NB4 (cell line): ENCODE measurements around the gene LRCH1.

Experiments
- CTCF ChIP-seq: IDR thresholded peaks from one replicate; pipeline ENCODE4 v1.5.1; 2012; ENCODE audit warnings: low read depth, low read length
- POLR2A ChIP-seq: IDR thresholded peaks from 2 replicates; pipeline ENCODE4 v1.6.1; 2011; ENCODE audit warnings: mild to moderate bottlenecking; ENCODE audit not compliant: insufficient read length; ENCODE audit errors: extremely low read depth

GRCh38 chr13:46783504-46783903 is 230.5 kb downstream of the LRCH1 start:
- TF ChIP-seq CTCF = no peak
- no peak for TF ChIP-seq POLR2A
